ENCODE measurements around the gene DDI1. TPM values are rescaled to one million over a fixed set of nuclear protein-coding genes. Genes with fewer than 3 reads are reported as not detected.
"Not testable (repeated sequence)": the region's sequence is repeated elsewhere in the genome, so short reads cannot be mapped to it uniquely, and the experiment has no call there.

The DDI1 gene
- polyA plus RNA-seq, 3 donors, result not detected

DNA sequence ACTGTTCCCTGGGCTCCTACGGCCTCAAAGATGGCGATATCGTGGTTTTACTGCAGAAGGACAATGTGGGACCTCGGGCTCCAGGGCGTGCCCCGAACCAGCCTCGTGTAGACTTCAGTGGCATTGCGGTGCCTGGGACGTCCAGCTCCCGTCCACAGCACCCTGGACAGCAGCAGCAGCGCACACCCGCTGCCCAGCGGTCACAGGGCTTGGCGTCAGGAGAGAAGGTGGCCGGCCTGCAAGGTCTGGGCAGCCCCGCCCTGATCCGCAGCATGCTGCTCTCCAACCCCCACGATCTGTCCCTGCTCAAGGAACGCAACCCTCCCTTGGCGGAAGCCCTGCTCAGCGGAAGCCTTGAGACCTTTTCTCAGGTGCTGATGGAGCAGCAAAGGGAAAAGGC lies 555 bp downstream of the DDI1 start:
- no peak for DNase-seq (ENCODE audit: low read depth in 3 of 3, low spot score in 2 of 3)

DNA sequence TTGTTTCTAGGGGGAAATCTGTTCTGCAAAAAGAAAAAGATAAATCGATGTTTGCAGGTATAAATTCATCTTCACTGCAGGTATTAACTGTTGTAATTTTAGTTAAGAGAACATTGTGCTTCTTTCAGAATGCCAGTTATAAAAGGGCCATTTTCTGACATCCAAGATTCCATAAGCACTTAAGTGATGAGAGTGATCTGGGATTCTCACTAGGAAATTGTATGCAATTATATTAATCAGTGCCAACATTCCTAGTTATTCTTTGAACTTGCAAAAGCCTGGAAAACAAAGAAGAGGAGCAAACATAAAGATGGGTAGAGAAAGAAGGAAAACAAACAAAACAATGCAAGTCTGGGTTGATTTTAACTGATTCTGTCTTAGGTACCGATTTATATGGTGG lies 5.4 kb downstream of the DDI1 start:
- no peak for DNase-seq (ENCODE audit: low read depth in 3 of 3, low spot score in 2 of 3)

DNA sequence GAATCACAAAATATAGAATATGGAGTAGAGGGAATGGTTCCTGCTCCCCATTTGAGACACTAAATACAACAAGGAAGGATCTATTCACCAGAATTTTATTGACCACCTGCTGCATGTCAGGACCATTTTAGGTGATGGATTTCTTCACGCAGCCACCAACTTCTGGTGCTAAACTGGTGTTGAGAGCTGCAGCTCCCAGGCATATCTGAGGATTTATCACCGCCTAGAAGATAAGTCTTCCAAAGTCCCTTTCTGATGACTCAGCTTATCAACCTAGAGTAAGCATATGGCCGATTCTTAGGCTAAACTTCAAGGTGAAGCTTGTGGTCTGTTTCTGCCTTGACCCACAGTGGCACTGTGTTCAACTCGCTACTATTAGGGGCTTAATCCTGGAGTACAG lies 6.7 kb downstream of the DDI1 start:
- DNase-seq (ENCODE audit: low read depth in 3 of 3, low spot score in 2 of 3), result no peak

DNA sequence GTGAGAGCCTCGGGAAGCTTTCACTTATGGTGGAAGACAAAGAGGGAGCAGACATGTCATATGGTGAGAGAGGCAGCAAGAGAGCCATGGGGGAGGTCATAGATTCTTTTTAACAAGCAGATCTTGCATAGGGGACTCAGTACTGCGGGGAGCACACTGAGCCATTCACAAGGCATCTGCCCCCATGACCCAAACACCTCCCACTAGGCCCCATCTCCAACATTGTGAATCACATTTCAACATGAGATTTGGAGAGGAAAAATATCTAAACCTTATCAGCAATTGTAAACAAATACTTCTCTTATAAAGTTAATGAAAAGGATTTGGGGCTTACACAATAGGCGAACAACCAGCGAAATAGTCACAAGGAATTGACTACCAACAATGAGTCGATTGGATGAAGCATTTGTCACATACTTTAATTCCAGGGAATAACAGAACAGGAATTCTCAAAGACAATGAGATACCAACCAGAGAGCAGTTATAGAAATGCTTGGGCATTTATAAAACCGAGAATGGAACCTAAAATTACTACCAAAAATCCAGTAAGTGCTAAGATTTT lies 7.3 kb downstream of the DDI1 start:
- no peak for DNase-seq (ENCODE audit: low read depth in 3 of 3, low spot score in 2 of 3)

DNA sequence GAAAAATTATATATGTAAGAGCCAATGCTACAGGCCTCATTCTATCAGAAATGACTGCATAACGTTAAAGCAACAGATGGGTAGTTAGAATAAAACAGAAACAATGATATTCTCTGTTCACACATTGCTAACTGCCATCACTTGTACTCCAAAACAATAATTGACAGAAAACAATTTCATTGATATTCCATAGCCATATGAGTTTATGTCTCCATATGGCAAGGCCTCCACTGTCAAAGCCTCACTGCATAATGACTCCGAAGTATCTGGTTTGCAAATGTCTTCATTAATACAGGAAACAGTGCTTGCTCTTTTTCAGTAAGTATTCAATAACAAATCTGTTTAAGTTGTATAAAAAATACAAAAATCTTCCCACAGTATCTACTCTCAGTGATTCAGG lies 9.9 kb downstream of the DDI1 start:
- DNase-seq (ENCODE audit: low read depth in 3 of 3, low spot score in 2 of 3), result no peak

DNA sequence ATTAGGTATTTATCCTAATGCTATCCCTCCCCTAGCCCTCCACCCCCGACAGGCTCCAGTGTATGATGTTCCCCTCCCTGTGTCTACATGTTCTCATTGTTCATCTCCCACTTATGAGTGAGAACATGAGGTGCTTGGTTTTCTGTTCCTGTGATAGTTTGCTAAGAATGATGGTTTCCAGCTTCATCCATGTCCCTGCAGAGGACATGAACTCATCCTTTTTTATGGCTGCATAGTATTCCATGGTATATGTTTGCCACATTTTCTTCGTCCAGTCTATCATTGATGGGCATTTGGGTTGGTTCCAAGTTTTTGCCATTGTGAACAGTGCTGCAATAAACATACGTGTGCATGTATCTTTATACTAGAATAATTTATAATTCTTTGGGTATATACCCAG lies 10.4 kb downstream of the DDI1 start:
- not testable (repeated sequence) for DNase-seq (ENCODE audit: low read depth in 3 of 3, low spot score in 2 of 3)

DNA sequence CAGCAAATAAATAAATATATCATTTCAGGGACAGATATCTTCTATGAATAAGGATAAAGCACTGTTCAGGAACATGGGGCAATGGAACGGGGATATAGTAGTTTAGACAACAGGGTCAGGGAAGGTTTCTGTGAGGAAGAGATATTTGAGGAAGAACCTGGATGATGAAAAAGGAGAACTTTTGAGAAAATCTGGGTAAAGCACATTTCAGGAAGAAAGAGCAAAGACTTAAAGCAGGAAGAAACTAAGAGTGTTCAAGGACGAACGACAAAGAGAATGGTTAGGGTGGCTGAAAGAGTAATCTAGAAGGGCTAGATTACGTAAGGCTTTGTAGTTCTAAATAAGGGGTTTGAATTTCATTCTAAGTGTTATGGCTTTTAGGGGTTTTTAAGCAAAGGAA lies 12.7 kb downstream of the DDI1 start:
- DNase-seq (ENCODE audit: low read depth in 3 of 3, low spot score in 2 of 3), result no peak

DNA sequence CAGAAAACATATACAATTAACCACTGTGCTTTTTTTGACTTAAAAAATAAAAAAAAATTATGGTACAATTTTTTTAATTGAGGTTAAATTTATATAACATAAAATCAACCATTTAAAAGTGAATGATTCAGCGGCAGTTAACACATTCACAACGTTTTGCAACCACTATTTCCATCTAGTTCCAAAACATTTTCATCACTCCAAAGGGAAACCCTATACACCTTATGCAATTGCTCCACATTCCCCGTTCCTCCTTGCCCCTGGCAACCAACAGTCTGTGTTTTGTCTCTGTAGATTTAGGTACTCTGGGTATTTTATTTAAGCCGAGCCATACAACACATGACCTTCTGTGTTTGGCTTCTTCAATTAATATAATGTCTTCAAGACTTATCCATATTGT lies 15.3 kb downstream of the DDI1 start:
- no peak for DNase-seq (ENCODE audit: low read depth in 3 of 3, low spot score in 2 of 3)

DNA sequence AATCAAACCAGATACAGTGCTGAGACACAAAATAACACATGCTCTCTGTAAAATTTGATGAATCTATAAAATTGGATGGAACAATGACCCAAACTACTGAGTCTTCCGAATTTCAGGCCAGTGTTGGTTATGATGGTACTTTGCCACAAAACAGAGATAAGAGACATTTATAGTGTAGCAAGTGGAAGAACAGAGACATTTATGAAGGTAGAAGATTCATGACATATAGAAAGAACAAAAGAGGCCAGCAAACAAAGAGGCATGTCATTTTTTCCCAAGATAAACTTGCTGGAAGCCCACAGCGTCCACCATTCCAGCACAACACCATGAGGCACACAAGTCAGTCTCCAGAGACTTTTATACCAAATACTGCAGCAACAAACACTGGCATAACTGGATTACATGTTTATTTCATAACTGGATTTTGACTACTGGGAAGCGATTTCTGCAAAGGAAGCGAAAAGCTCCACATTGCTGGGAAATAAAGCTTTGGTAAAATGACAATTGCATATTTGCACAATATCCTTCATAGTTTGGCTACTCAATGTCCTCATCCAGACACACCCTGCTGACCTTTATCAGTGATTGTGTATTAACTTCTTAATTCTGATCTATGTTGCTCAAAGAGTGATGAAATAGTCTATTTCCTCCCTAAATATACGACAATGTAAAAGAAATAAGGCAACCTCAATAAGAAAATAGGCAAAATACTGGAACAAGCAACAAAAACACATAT lies 17.5 kb downstream of the DDI1 start:
- DNase-seq (ENCODE audit: low read depth in 3 of 3, low spot score in 2 of 3), result no peak

DNA sequence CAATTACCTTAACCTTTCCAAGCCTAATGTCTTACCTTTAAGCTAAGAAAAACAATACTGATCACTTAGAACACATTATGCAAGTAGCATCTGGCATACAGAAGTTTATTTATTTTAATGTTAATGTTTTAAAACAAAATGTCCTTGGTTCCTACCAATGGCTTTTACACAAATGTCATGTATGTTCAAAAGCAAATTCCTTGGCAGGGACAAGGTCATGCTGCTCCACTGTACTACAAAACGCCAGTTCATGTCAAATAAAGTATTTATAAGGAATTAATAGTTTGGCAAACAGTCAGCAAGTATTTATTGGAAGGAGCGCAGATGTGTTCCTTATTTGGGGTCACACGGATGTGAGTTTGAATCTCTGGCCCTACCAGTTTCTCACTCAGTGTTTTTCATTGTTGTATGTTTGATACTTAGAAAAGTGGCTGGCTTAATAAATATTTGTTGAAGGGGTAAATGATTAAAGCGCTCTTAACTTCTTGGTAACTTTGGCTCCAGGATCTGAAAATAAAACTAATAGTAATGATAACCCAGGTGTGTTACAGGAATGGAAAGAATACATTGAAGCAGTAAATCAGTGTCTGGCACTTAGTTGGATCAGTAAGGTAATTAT lies 18.6 kb downstream of the DDI1 start:
- DNase-seq (ENCODE audit: low read depth in 3 of 3, low spot score in 2 of 3), result no peak

DNA sequence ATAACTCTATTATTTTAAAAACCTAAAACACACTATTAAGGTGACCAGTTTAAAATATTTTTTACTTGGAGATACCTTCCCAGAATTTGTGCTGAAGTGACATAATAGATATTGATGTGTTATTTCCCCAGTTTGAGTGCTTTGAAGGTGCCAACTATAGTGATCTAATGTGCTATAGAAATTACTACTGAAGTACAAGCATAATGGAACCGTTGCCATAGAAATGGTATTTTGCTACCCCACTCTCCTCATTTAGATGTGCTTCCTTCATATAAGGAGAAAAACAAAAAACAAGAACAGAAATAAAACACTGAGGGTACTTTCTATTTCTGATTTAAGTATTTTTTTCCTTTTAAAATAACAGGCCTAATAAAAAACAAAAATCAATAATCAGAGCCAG lies 19.2 kb downstream of the DDI1 start:
- no peak for DNase-seq (ENCODE audit: low read depth in 3 of 3, low spot score in 2 of 3)

DNA sequence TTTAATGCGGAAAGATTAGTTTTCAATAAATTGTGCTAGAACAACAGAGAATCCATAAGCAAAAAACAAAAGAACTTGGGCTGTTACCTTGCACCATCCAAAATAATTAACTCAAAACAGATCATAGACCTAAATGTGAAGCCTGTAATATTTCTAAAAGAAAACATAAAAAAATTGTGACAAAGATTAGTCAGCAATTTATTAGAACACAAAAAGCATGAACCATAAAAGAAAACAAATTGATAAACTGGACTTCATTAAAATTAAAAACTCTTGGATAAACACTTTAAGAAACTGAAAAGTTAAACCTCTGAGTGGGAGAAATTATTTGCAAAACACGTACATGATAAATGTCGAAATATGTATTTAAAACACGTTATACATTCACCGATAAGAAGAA lies 21.5 kb downstream of the DDI1 start:
- no peak for DNase-seq (ENCODE audit: low read depth in 3 of 3, low spot score in 2 of 3)

DNA sequence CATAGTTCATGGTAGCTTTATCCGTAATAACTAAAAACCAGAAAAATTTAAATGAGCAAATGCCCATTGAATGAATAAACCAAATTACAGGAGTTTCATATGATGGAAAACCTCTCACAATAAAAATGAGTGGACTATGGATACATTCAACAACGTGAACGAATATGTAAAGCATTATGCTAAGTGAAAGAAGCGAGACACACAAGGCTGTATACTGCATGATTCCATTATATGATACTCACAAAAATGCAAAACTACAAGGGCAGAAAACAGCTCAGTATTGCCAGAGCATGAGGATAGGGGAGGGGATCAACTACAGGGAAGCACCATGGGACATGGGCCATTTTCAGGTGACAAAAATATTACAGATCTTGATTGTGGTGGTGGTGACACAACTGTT lies 22.2 kb downstream of the DDI1 start:
- no peak for DNase-seq (ENCODE audit: low read depth in 3 of 3, low spot score in 2 of 3)

DNA sequence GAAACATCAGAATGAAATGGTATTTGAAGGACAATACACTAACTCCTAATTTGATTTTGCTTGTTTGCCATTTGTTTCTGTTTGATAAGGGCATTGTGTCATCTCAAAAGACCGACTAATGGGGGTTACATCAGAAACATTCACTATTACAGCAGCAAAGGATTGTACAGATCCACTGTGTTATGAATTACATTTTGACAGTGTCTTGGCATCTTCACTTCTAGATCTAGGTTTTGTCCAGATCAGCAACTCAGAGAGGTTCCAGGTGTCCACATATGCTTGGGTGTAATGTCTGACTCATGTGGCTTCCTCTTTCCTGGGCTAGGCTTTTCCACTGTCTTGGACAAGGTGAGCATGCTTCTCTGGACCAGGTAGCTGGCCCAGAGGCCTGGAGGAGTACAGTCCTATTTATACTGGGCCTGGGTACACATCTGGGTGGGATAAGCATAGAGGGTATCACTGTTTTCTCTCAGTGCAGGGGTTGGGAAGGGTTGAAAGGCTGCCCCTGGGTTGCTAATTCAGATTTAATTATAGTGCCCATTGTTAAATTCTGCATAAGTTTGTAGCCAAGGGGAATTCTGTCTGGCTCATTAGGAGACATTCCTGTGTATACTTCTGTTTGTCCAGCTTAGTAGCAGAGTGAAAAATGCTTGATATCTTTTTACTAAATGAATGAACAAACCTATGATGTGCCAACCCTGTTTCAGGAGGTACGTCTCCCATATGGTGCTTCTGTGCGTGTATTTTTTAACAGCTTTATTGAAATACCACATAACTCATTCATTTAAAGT lies 23.8 kb downstream of the DDI1 start:
- no peak for DNase-seq (ENCODE audit: low read depth in 3 of 3, low spot score in 2 of 3)

DNA sequence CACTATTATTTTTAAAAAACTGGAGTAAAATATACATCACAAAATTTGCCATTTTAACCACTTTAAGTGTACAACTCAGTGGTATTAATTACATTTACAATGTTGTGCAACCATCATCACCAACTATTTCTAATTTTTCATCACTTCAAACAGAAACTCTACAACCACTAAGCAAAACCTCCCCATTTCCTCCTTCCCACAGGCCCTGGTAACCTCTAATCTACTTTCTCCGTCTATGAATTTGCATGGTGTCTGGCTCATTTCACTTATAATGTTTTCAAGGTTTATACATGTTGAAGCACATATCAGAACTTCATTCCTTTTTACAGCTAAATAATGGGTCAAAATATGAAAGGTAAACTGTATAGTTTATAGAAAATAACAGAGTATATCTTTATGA lies 24.4 kb downstream of the DDI1 start:
- DNase-seq (ENCODE audit: low read depth in 3 of 3, low spot score in 2 of 3), result no peak

DNA sequence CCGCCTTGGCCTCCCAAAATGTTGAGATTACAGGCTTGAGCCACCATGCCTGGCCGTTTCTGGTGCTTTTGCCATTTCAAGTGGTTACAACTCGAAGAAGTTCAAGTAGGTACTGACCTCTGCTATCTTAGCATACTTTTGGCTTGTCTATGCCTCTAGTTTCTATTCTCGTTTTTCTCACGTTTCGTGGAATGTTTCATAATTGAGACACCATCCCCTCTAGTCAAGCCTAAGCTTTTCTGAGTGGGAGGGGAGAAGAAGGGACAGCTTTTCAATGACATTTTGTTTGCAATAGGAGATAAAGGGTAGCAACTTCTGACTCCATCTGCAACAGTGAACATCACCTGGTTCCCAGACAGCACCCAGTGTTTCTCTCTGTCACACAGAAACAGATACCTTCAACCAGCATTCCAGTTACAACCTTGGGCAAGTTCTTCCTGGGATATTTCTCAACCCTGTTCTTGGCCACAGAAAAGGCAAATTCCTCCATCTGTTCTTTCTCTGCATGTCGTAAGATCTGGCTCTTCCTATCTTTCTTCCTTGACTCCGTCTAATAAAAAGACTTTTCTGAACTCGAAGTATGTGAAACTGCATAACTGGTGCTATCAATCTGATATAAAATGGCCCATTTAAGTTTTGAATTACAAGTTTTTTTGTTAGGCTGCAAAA lies 25.5 kb downstream of the DDI1 start:
- DNase-seq (ENCODE audit: low read depth in 3 of 3, low spot score in 2 of 3), result no peak

DNA sequence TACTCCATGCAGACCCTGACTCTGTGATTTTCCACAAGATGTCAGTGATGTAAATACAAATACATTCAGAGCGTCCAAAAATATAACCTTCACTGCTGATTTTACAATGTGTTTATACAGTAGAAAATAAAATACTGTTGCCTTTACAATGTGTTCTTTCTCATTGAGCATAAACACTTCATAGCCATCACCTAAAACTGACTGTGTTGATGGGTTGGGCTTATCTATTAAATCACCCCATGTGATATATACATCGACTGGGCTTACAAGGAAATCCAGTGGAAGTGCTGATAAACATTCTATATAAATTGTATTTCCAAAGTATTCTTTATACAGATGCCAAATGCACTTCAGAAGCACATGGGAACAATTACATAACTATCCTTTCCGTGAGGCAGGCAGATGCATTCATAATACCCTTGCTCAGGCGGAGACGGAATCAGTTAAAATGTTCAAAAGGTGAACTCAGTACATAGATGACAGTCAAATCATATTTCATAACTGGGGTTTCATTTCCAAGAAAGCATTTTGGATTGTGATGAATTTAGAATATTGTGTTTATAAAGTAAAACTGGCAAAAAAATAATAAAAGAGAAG lies 27.7 kb downstream of the DDI1 start:
- no peak for DNase-seq (ENCODE audit: low read depth in 3 of 3, low spot score in 2 of 3)

DNA sequence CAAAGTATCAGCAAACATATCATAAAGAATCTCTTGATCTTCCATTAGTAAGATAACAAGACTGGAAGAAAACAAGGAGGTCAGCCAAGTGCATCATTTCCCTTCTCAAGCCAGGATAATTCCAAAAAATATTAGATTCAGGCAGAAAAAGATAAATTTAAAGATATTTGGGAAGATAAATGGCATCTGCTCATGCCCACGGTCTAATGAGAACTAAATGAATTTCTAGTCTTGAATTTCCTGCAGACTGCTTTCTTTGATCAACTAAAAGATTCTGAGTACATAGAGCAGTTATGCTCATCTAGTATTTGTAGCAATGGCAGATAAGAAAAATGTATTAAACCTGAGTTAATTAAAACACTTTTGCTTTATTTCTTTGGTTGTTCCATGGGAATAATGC lies 31.1 kb downstream of the DDI1 start:
- no peak for DNase-seq (ENCODE audit: low read depth in 3 of 3, low spot score in 2 of 3)

DNA sequence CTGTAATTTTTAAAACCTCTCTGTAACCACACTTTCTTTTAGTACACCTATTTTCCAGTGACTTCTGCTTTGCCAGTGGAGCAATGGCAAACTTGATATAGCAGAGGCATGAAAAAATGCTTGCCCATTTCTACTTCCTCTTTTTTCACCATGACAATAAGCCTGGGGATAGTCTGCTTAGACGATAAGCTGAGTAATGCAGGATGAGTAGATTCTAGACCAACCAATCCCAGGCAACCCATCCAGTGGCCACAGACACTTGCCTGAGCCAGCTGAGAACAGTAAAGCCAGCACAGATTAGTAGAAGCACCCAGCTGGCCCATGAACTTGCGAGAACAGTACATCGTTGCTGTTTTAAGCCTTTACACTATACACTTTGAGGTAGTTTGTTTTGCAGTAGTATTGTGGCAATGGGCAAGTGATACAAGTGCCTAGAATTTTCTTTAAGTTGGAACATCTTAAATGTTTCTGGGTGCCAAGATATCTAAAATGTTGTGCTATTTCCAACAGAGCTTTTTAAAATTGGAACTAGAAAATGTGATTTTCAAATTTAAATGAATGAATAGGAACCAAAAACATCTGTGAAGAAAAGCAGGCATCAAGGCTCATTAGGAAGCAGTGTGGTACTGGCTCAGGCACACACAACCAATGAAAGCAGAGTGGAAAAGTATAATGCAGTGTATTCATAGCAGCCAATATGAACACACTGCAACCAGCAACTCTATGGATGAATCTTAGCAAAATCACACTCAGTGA lies 37.7 kb downstream of the DDI1 start:
- DNase-seq (ENCODE audit: low read depth in 3 of 3, low spot score in 2 of 3), result no peak

DNA sequence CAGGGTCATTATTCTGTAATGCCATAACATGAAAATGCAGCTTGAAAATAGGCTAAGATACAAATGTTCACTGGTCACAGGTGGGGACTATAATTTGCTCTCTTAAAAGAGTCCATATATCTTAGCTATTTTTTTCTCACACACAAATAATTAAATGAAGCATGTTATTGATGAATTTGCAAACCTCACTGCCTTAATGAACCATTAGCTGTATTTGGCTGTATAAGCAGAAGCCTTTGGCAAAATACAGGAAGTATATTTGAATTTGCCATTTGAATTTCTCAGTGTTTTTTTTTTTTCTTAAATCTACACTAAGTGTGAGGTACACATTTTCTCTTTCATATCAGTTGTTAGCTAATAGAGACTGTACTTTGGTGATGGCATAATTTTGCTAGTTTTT lies 38.7 kb downstream of the DDI1 start:
- DNase-seq (ENCODE audit: low read depth in 3 of 3, low spot score in 2 of 3), result no peak

Measured in right renal cortex interstitium (tissue), 3 donors.